Astrocyte (in vitro differentiated cells and primary cell): Measurements from ENCODE around the gene SLC35F1.

ENCODE experiments used
- EZH2 ChIP-seq: IDR thresholded peaks from 2 replicates; pipeline ENCODE4 v1.6.1; 2012; ENCODE audit warnings: mild to moderate bottlenecking, low read length, inconsistent platforms; ENCODE audit not compliant: insufficient read depth
- TF ChIP-seq, protein P1 (sequence below): IDR thresholded peaks from 2 replicates; pipeline ENCODE4 v1.5.1; 2011; ENCODE audit warnings: low read depth, mild to moderate bottlenecking, inconsistent platforms, low read length, moderate library complexity; ENCODE audit not compliant: insufficient read depth

DNA sequence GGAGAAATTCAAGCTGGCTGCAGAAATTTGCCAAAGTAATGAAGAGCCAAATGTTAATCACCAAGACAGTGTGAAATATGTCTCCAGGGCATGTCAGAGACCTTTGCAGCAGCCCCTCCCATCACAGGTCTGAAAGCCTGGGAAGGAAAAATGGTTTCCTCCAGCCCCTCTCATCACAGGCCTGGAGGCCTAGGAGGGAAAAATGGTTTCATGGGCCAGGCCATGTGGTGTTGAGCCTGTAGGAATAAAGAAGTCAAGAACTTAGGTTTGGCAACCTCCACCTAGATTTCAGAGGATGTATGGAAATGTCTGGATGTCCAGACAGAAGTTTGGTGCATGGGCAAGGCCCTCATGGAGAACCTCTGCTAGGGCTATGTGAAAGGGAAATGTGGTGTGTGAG is 185.0 kb downstream of the SLC35F1 start:
- TF ChIP-seq, protein P1, sequence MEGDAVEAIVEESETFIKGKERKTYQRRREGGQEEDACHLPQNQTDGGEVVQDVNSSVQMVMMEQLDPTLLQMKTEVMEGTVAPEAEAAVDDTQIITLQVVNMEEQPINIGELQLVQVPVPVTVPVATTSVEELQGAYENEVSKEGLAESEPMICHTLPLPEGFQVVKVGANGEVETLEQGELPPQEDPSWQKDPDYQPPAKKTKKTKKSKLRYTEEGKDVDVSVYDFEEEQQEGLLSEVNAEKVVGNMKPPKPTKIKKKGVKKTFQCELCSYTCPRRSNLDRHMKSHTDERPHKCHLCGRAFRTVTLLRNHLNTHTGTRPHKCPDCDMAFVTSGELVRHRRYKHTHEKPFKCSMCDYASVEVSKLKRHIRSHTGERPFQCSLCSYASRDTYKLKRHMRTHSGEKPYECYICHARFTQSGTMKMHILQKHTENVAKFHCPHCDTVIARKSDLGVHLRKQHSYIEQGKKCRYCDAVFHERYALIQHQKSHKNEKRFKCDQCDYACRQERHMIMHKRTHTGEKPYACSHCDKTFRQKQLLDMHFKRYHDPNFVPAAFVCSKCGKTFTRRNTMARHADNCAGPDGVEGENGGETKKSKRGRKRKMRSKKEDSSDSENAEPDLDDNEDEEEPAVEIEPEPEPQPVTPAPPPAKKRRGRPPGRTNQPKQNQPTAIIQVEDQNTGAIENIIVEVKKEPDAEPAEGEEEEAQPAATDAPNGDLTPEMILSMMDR, result no peak
- no peak for TF ChIP-seq EZH2
